RWPE2 (cell line): ENCODE data around the gene CDH20.

Experiments
- ATAC-seq: fragments of 200-7000 bp; cut with Tn5 transposase; 3 replicates; pipeline ENCODE4 v1.9.1; 2021; ENCODE audit warnings: low read depth
- DNase-seq: peaks from one replicate; pipeline ENCODE4 v3.0.0-alpha.2; 2020; ENCODE audit warnings: low spot score
- H3K27ac ChIP-seq: fragments of 450-650 bp; 2 replicates; pipeline ENCODE4 v1.5.1; 2017; ENCODE audit warnings: mild to moderate bottlenecking; ENCODE audit not compliant: poor library complexity, severe bottlenecking
- H3K27me3 ChIP-seq: fragments of 250-450 bp; sonication (Bioruptor Pico); 2 replicates; pipeline ENCODE4 v1.5.1; 2021; ENCODE audit warnings: mild to moderate bottlenecking, moderate library complexity; ENCODE audit not compliant: insufficient read depth, poor library complexity, severe bottlenecking
- H3K36me3 ChIP-seq: fragments of 250-450 bp; sonication (Bioruptor Pico); 2 replicates; pipeline ENCODE4 v1.5.1; 2020; ENCODE audit warnings: low read depth, mild to moderate bottlenecking, moderate library complexity
- H3K4me1 ChIP-seq: fragments of 250-450 bp; sonication (Bioruptor Pico); 2 replicates; pipeline ENCODE4 v1.5.1; 2021; ENCODE audit warnings: mild to moderate bottlenecking, moderate library complexity; ENCODE audit not compliant: insufficient read depth, poor library complexity, severe bottlenecking
- H3K4me3 ChIP-seq: fragments of 250-450 bp; sonication (Bioruptor Pico); 2 replicates; pipeline ENCODE4 v1.5.1; 2021; ENCODE audit warnings: mild to moderate bottlenecking, moderate library complexity; ENCODE audit not compliant: severe bottlenecking
- H3K9me3 ChIP-seq: fragments of 250-450 bp; sonication (Bioruptor Pico); 2 replicates; pipeline ENCODE4 v1.5.1; 2021; ENCODE audit warnings: mild to moderate bottlenecking, moderate library complexity; ENCODE audit not compliant: severe bottlenecking
- TF ChIP-seq, protein P1 (sequence below): fragments of 450-650 bp; IDR thresholded peaks from one replicate; pipeline ENCODE4 v1.5.1; 2017; ENCODE audit warnings: mild to moderate bottlenecking, moderate library complexity; ENCODE audit not compliant: poor library complexity, severe bottlenecking

CDH20 gene

DNA sequence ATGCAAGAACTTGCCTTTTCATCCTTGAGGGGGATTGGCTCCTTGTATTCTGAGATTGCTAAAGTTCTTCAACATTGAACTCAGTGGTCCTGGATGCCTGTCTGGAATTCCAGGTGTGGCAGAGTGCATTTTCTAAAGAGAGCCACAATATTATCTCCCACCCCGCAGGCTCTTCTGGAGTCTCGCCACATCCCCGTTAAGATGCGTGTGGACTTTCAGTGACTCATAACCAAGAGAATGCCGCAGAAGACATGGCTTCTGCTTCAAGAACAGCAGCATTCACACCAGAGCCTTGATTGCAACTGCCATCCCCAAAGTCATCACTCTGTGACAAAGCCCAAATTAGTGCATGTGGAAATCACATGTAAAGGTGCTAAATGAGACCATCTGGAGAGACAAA lies 142.7 kb downstream of the CDH20 start:
- H3K36me3 ChIP-seq, result no peaks in the 10 kb centered on the region
- TF ChIP-seq, protein P1, sequence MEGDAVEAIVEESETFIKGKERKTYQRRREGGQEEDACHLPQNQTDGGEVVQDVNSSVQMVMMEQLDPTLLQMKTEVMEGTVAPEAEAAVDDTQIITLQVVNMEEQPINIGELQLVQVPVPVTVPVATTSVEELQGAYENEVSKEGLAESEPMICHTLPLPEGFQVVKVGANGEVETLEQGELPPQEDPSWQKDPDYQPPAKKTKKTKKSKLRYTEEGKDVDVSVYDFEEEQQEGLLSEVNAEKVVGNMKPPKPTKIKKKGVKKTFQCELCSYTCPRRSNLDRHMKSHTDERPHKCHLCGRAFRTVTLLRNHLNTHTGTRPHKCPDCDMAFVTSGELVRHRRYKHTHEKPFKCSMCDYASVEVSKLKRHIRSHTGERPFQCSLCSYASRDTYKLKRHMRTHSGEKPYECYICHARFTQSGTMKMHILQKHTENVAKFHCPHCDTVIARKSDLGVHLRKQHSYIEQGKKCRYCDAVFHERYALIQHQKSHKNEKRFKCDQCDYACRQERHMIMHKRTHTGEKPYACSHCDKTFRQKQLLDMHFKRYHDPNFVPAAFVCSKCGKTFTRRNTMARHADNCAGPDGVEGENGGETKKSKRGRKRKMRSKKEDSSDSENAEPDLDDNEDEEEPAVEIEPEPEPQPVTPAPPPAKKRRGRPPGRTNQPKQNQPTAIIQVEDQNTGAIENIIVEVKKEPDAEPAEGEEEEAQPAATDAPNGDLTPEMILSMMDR, result no peak
- no peak overlapping the region for H3K27ac ChIP-seq
- H3K27me3 ChIP-seq, result peaks cover 24% of the 10 kb centered on the region
- DNase-seq, result no peak
- no peaks in the 10 kb centered on the region for H3K9me3 ChIP-seq
- H3K4me3 ChIP-seq, result no peak overlapping the region
- no peaks in the 10 kb centered on the region for H3K4me1 ChIP-seq
- ATAC-seq, result no peak

DNA sequence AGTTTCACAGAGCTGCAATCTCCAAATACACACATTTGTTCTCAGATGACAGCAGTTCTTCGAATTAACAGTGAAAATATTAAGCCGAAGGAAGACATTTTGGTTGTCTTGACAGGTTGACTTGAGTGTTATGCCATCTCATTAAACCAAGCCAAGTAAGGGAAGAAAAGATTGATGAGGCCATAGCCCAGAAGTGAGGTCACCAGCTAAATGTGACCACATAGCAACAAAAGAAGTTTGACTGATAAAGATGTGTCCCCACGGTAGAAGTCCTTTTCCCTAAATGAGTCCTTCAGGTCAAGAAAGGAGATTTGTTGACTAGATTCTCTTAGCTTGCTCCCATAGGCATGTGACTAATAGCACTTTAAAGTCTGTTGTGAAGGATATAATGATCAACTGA lies 156.1 kb downstream of the CDH20 start:
- Histone ChIP-seq H3K27ac (no peak overlapping the region), H3K27me3 (no peaks in the 10 kb centered on the region), H3K4me1 (no peaks in the 10 kb centered on the region), H3K36me3 (no peaks in the 10 kb centered on the region), H3K4me3 (no peak overlapping the region), H3K9me3 (no peaks in the 10 kb centered on the region)
- TF ChIP-seq, protein P1, result no peak
- no peak for ATAC-seq
- DNase-seq, result no peak

DNA sequence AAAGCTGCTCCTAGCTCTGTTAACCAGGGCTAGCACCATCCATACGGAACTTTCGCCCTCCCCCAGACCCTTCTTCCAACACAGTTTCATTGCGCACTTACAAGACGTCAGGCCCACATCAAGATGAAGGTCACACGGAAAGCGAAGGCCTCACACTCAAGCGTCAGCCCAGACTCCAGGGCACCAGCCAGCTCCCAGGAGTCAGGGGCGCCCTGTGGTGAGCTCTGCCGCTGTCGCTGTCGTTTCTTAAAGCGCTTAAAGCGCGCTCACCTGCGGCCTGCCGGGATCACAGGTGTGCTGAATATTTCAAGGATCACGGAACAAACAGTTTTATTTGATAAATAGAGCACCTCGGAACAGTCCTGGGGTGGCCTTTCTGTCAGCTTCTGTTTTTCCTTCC lies 163.1 kb downstream of the CDH20 start:
- Histone ChIP-seq H3K9me3 (no peaks in the 10 kb centered on the region), H3K4me1 (no peaks in the 10 kb centered on the region), H3K36me3 (no peaks in the 10 kb centered on the region), H3K27me3 (no peaks in the 10 kb centered on the region), H3K27ac (no peak overlapping the region), H3K4me3 (no peak overlapping the region)
- TF ChIP-seq, protein P1, result no peak
- ATAC-seq (no peak), DNase-seq (no peak)

DNA sequence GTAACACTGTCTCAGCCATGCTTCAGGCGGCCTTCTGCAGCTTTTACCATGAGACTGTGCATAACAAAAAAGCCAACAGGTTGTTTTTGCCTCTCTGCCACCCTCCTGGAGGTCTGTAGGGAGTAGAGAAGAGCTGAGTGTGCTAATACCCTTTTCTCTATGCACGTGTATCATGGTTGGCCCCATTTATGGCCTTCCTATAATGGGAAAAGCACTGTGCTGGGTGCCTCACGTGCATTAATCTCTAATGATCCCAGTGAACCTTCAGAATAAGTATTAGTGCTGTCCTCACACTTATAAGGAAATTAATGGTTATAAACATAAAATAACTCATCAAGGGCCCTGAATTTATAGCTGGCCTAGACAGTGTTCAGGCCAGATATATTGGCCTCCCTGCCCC lies 164.2 kb downstream of the CDH20 start:
- Histone ChIP-seq H3K4me3 (no peak overlapping the region), H3K27me3 (no peaks in the 10 kb centered on the region), H3K4me1 (no peaks in the 10 kb centered on the region), H3K9me3 (no peaks in the 10 kb centered on the region), H3K27ac (no peak overlapping the region), H3K36me3 (no peaks in the 10 kb centered on the region)
- DNase-seq, result no peak
- TF ChIP-seq, protein P1, result no peak
- no peak for ATAC-seq

DNA sequence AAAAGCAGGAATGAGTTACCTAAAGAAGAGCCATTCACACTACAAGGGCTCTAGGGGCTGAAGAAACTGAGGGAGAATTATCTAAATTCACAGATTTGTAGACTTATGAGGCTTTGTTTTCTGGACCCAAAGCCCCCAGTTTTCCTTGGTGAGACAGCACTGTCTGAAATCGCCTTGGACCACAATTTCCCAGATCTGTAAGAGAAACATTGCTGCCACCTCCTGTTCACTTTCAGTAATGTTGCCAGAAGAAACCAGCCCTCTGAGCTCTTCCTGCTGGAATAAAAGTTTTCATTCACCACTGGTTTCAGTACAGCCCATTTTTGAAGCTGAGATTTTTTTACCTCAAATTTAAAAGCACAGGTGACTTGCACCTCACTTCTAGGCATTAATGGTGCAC lies 169.2 kb downstream of the CDH20 start:
- H3K36me3 ChIP-seq, result no peaks in the 10 kb centered on the region
- DNase-seq, result no peak
- H3K4me1 ChIP-seq, result no peaks in the 10 kb centered on the region
- H3K9me3 ChIP-seq, result no peaks in the 10 kb centered on the region
- TF ChIP-seq, protein P1, result peak; percentile 75
- peak; percentile 58; the same call in 2 of the 3 replicates for ATAC-seq
- H3K27me3 ChIP-seq, result no peaks in the 10 kb centered on the region
- H3K4me3 ChIP-seq, result no peak overlapping the region
- H3K27ac ChIP-seq, result no peak overlapping the region
